Measurements from ENCODE around the gene CXXC5. TPM values are rescaled to one million over a fixed set of nuclear protein-coding genes. Genes with fewer than 3 reads are reported as not detected.

The CXXC5 gene
- total RNA-seq, 4 donors from 2014 or later: 26.5 to 50.7 (median 36.2) TPM

DNA sequence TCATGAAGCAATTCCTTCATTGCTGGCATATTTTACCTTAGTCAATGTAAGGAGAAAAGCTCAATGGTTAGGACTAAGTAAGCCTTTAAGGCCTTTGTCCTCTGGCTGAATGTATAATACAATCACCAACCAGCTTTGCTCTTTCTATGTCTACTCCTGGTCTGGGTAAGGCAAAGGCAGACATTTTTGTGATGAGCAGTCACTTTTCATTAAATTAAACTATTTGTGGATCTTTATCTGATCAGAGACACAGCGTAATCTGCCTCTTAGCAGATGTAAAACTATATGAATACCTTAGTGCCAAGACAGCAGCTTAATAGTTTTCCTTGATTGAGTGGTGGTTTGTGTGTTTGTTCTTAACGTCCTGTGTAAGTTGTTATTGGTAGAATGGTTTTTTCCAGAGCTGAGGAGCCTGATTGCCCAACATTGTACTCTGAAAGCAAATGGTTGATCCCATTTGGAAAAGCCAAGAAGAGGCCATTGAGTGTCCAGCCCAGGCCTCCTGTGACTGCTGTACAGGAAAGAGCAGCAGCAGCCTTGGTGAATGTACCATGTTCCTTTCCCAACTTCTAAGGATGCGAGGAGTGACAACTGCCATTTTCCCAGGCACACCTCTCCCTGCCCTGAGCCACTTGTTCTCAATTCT lies 16.5 kb upstream of the CXXC5 start:
- in situ Hi-C loops (cut with MboI; ENCODE audit: low pct_ligation_motif_present in 1 of 4, low pct_unique_long_range_greater_than_20kb in 1 of 4, low sequenced_read_pairs in 3 of 4): loop anchor here (5.0 to 25.0 kb wide), 3 partner anchors 63 to 131 kb away; no protein-coding TSS in a partner anchor
- TF ChIP-seq, protein P1, sequence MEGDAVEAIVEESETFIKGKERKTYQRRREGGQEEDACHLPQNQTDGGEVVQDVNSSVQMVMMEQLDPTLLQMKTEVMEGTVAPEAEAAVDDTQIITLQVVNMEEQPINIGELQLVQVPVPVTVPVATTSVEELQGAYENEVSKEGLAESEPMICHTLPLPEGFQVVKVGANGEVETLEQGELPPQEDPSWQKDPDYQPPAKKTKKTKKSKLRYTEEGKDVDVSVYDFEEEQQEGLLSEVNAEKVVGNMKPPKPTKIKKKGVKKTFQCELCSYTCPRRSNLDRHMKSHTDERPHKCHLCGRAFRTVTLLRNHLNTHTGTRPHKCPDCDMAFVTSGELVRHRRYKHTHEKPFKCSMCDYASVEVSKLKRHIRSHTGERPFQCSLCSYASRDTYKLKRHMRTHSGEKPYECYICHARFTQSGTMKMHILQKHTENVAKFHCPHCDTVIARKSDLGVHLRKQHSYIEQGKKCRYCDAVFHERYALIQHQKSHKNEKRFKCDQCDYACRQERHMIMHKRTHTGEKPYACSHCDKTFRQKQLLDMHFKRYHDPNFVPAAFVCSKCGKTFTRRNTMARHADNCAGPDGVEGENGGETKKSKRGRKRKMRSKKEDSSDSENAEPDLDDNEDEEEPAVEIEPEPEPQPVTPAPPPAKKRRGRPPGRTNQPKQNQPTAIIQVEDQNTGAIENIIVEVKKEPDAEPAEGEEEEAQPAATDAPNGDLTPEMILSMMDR (IDR thresholded peaks at IDR 0.05): no peak
- TF ChIP-seq EP300 (IDR thresholded peaks at IDR 0.05; ENCODE audit: low read depth): no peak
- TF ChIP-seq POLR2AphosphoS5 (IDR thresholded peaks at IDR 0.05): no peak
- TF ChIP-seq POLR2A (IDR thresholded peaks at IDR 0.05): no peak

DNA sequence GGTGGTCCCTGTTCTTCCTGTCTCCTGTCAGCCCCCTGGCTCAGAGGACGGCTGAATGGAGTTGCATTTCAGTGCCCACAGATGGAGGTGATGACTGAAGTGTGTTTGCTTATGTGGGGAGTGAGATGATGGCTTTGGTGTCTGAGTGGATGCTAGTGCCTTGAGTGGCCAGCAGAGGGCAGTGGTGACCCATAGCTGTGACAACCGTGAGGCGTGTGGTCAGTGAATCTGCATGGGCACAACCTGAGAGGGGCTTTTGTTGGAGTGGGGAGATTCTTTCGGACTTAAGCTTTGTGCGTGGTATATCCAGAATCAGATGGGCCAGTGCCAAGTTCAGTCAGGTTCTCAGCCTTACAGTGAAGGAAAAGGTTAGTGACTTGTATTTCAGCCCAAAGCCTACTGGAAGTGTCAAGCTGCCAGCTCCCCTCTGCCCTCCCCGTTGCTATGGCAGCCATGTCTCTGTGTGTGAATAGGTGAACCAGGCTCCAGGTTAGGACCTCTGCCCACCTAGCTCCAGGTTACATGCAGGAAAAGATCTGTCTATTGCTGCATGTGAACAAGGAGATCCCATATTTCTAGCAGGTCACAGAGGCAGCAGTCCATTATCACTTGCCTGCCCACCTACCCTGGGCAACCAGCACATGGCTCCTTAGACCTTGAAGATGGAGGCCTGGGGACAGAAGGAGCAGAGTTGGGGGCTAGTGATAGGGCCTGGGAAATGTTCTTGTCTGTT lies 14.7 kb upstream of the CXXC5 start:
- Histone ChIP-seq H3K27ac (no peak overlapping the region), H3K4me3 (no peak overlapping the region), H3K27me3 (no peaks in the 10 kb centered on the region), H3K4me1 (peaks cover 22 to 39% (median 34%) of the 10 kb centered on the region in 4 donors), H3K36me3 (peaks cover 0 to 2% (median 0%) of the 10 kb centered on the region in 4 donors), H3K9me3 (no peaks in the 10 kb centered on the region)
- TF ChIP-seq POLR2AphosphoS5 (IDR thresholded peaks at IDR 0.05) (peak in 2 of 3 donors; percentile 11 to 48), EP300 (IDR thresholded peaks at IDR 0.05; ENCODE audit: low read depth) (no peak)
- TF ChIP-seq, protein P1 (IDR thresholded peaks at IDR 0.05): peak; percentile 96 to 99 (median 96)
- DNase-seq: peak; percentile 77
- intact Hi-C loops (cut with DNase I; ENCODE audit: low total_unique reads) (loop anchor here (1.0 to 2.0 kb wide), 2 partner anchors 57 to 132 kb away; no protein-coding TSS in a partner anchor), in situ Hi-C loops (cut with MboI; ENCODE audit: low pct_ligation_motif_present in 1 of 4, low pct_unique_long_range_greater_than_20kb in 1 of 4, low sequenced_read_pairs in 3 of 4) (loop anchor here (5.0 to 25.0 kb wide), 3 partner anchors 61 to 129 kb away; no protein-coding TSS in a partner anchor)
- WGBS, 2 donors (ENCODE audit: low coverage in 1 of 2): 10% methylated on average over 6 of the region's 6 CpGs; no CpG with 5 or more reads in 1 of the 2 donors

More for the DNA sequence above, 16.5 kb upstream of the CXXC5 start:
- WGBS, 2 donors (ENCODE audit: low coverage in 1 of 2): 69 to 70% methylated on average over 3 of the region's 3 CpGs
- Histone ChIP-seq H3K4me1 (peaks cover 8 to 23% (median 17%) of the 10 kb centered on the region in 4 donors), H3K4me3 (no peak overlapping the region), H3K36me3 (peaks cover 0 to 19% (median 8%) of the 10 kb centered on the region in 4 donors), H3K27me3 (no peaks in the 10 kb centered on the region), H3K27ac (no peak overlapping the region), H3K9me3 (no peaks in the 10 kb centered on the region)
- intact Hi-C loops (cut with DNase I; ENCODE audit: low total_unique reads): loop anchor here (2.0 kb wide), 1 partner anchor 59 kb away; no protein-coding TSS in a partner anchor
- DNase-seq: no peak

DNA sequence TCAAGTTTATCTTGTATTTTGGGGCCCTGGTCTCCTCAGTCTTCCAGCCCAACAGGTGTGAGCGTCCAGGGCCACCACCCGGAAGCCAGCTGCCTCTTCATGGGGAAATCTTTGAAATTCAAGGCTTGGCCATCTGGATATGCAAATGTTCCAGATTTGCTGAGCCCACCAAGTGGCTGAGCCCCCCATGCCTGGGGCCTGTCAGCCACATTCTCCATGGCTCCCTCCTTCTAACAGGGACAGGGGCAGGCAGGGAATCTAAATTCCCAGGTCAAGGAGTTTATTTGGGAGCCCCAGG lies 14.2 kb upstream of the CXXC5 start:
- DNase-seq: no peak
- in situ Hi-C loops (cut with MboI; ENCODE audit: low pct_ligation_motif_present in 1 of 4, low pct_unique_long_range_greater_than_20kb in 1 of 4, low sequenced_read_pairs in 3 of 4): loop anchor here (5.0 to 25.0 kb wide), 3 partner anchors 61 to 128 kb away; no protein-coding TSS in a partner anchor
- Histone ChIP-seq H3K4me3 (no peak overlapping the region), H3K9me3 (no peaks in the 10 kb centered on the region), H3K36me3 (no peaks in the 10 kb centered on the region), H3K4me1 (peaks cover 27 to 44% (median 39%) of the 10 kb centered on the region in 4 donors), H3K27me3 (no peaks in the 10 kb centered on the region), H3K27ac (no peak overlapping the region)
- TF ChIP-seq, protein P1 (IDR thresholded peaks at IDR 0.05): no peak
- no peak for TF ChIP-seq POLR2A (IDR thresholded peaks at IDR 0.05)
- no peak for TF ChIP-seq EP300 (IDR thresholded peaks at IDR 0.05; ENCODE audit: low read depth)
- no peak for TF ChIP-seq POLR2AphosphoS5 (IDR thresholded peaks at IDR 0.05)
- intact Hi-C loops (cut with DNase I; ENCODE audit: low total_unique reads): no loop called here
- WGBS, 2 donors (ENCODE audit: low coverage in 1 of 2): 64% methylated on average over 2 of the region's 2 CpGs; no CpG with 5 or more reads in 1 of the 2 donors

DNA sequence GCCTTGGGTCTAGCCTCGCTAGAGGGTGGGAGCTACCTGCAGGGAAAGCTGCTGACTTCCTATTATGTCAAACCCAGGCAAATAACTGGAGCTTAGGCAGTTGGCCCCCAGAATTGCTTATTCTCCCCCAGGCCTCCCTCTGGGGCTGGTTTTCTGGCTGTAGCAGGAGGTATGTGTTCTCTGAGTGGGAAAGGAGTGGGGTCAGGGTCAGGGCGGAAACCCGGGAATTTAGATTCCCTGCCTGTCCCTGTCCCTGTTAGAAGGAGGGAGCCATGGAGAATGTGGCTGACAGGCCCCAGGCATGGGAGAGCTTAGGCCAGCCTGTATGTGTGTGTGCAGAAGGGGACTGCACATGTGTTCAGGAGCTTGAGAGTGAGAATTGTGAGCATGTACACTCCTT lies 13.6 kb upstream of the CXXC5 start:
- in situ Hi-C loops (cut with MboI; ENCODE audit: low pct_ligation_motif_present in 1 of 4, low pct_unique_long_range_greater_than_20kb in 1 of 4, low sequenced_read_pairs in 3 of 4) (loop anchor here (5.0 to 25.0 kb wide), 3 partner anchors 60 to 128 kb away; no protein-coding TSS in a partner anchor), intact Hi-C loops (cut with DNase I; ENCODE audit: low total_unique reads) (no loop called here)
- TF ChIP-seq EP300 (IDR thresholded peaks at IDR 0.05; ENCODE audit: low read depth) (no peak), POLR2A (IDR thresholded peaks at IDR 0.05) (no peak), POLR2AphosphoS5 (IDR thresholded peaks at IDR 0.05) (no peak)
- TF ChIP-seq, protein P1 (IDR thresholded peaks at IDR 0.05): no peak
- H3K27ac ChIP-seq: no peak overlapping the region
- H3K9me3 ChIP-seq: no peaks in the 10 kb centered on the region
- no peak overlapping the region for H3K4me3 ChIP-seq
- WGBS, 2 donors (ENCODE audit: low coverage in 1 of 2): 83 to 93% methylated on average over 3 of the region's 3 CpGs
- peaks cover 29 to 49% (median 42%) of the 10 kb centered on the region in 4 donors for H3K4me1 ChIP-seq
- H3K27me3 ChIP-seq: no peaks in the 10 kb centered on the region
- H3K36me3 ChIP-seq: no peaks in the 10 kb centered on the region
- DNase-seq: no peak
